Mesenchymal stem cell (in vitro differentiated cells and primary cell): ENCODE data around the gene COL11A1.
"Not testable (repeated sequence)": the region's sequence is repeated elsewhere in the genome, so short reads cannot be mapped to it uniquely, and the experiment has no call there.

Experiments used
- DNase-seq: peaks from one replicate; pipeline ENCODE4 v3.0.0-alpha.2; 2013
- H2AFZ ChIP-seq: one replicate; pipeline ENCODE4 v1.6.1; 2013; ENCODE audit warnings: low read depth, mild to moderate bottlenecking, control low read depth, inconsistent platforms, low read length, moderate library complexity
- H2AK5ac ChIP-seq: 2 replicates; pipeline ENCODE4 v1.6.1; 2013; ENCODE audit warnings: low read length, moderate library complexity, mild to moderate bottlenecking, inconsistent platforms; ENCODE audit not compliant: severe bottlenecking
- H2BK120ac ChIP-seq: one replicate; pipeline ENCODE4 v1.6.1; 2013; ENCODE audit warnings: low read depth, mild to moderate bottlenecking, inconsistent platforms, low read length, moderate library complexity
- H2BK12ac ChIP-seq, 2 experiments: one replicate each; pipeline ENCODE4 v1.6.1; 2013; ENCODE audit warnings: inconsistent platforms in 2 of 2, low read length in 2 of 2, mild to moderate bottlenecking in 2 of 2, moderate library complexity in 2 of 2, control low read depth in 1 of 2
- H2BK15ac ChIP-seq: one replicate; pipeline ENCODE4 v1.6.1; 2013; ENCODE audit warnings: mild to moderate bottlenecking, low read depth, inconsistent platforms; ENCODE audit not compliant: poor library complexity, severe bottlenecking
- H2BK5ac ChIP-seq: 2 replicates; pipeline ENCODE4 v1.6.1; 2013; ENCODE audit warnings: low read depth, mild to moderate bottlenecking, low read length, control low read depth, inconsistent platforms; ENCODE audit not compliant: poor library complexity, severe bottlenecking
- H3K14ac ChIP-seq, 2 experiments: one replicate each; pipeline ENCODE4 v1.6.1; 2013; ENCODE audit warnings: inconsistent platforms in 2 of 2, low read length in 2 of 2, control low read depth in 1 of 2, mild to moderate bottlenecking in 1 of 2, moderate library complexity in 1 of 2
- H3K18ac ChIP-seq, 2 experiments: one replicate each; pipeline ENCODE4 v1.6.1; 2013; ENCODE audit warnings: inconsistent platforms in 2 of 2, low read length in 2 of 2, control low read depth in 1 of 2, low read depth in 1 of 2, mild to moderate bottlenecking in 1 of 2
- H3K23ac ChIP-seq, 2 experiments: one replicate each; pipeline ENCODE4 v1.6.1; 2013; ENCODE audit warnings: inconsistent platforms in 2 of 2, low read length in 2 of 2, mild to moderate bottlenecking in 2 of 2, moderate library complexity in 2 of 2, control low read depth in 1 of 2
- H3K27ac ChIP-seq: 2 replicates; pipeline ENCODE4 v1.5.1; 2013; ENCODE audit warnings: mild to moderate bottlenecking, moderate library complexity, low read length, control low read depth, inconsistent platforms; ENCODE audit not compliant: poor library complexity, severe bottlenecking
- H3K27me3 ChIP-seq, 2 experiments: 2 replicates each; pipeline versions ENCODE4 v1.6.1 to v1.7.0; 2013; ENCODE audit warnings: low read length in 2 of 2, mild to moderate bottlenecking in 2 of 2, moderate library complexity in 2 of 2, control low read depth in 1 of 2, inconsistent platforms in 1 of 2; ENCODE audit not compliant: control insufficient read depth in 1 of 2, insufficient read depth in 1 of 2
- H3K36me3 ChIP-seq, 2 experiments: 2 replicates each; pipeline versions ENCODE4 v1.6.1 to v1.7.0; 2013; ENCODE audit warnings: low read length in 2 of 2, control low read depth in 1 of 2, inconsistent platforms in 1 of 2, low read depth in 1 of 2, mild to moderate bottlenecking in 1 of 2; ENCODE audit not compliant: insufficient read depth in 2 of 2, control insufficient read depth in 1 of 2
- H3K4ac ChIP-seq, 2 experiments: one replicate each; pipeline ENCODE4 v1.6.1; 2013; ENCODE audit warnings: inconsistent platforms in 2 of 2, low read length in 2 of 2, mild to moderate bottlenecking in 2 of 2, moderate library complexity in 2 of 2, control low read depth in 1 of 2, low read depth in 1 of 2
- H3K4me1 ChIP-seq: 2 replicates; pipeline ENCODE4 v1.6.1; 2013; ENCODE audit warnings: low read depth, low read length, control low read depth; ENCODE audit not compliant: control insufficient read depth, insufficient read depth
- H3K4me2 ChIP-seq: 2 replicates; pipeline ENCODE4 v1.6.1; 2013; ENCODE audit warnings: low read length, mild to moderate bottlenecking, inconsistent platforms; ENCODE audit not compliant: poor library complexity, severe bottlenecking
- H3K4me3 ChIP-seq, 2 experiments: 2 replicates each; pipeline versions ENCODE4 v1.5.1 to v1.7.0; 2013; ENCODE audit warnings: low read length in 2 of 2, mild to moderate bottlenecking in 2 of 2, control low read depth in 1 of 2, low read depth in 1 of 2; ENCODE audit not compliant: insufficient read depth in 1 of 2
- H3K79me1 ChIP-seq: replicated peaks from 2 replicates; pipeline ENCODE4 v1.6.1; 2013; ENCODE audit warnings: mild to moderate bottlenecking, control low read depth, low read length, inconsistent platforms; ENCODE audit not compliant: poor library complexity, severe bottlenecking
- H3K9ac ChIP-seq: 2 replicates; pipeline ENCODE4 v1.7.0; 2013; ENCODE audit warnings: mild to moderate bottlenecking, low read length, moderate library complexity
- H3K9me3 ChIP-seq: 2 replicates; pipeline ENCODE4 v1.7.0; 2013; ENCODE audit warnings: mild to moderate bottlenecking, low read length; ENCODE audit not compliant: control insufficient read depth
- H4K8ac ChIP-seq: one replicate; pipeline ENCODE4 v1.6.1; 2013; ENCODE audit warnings: inconsistent platforms, mild to moderate bottlenecking, low read length, moderate library complexity
- H4K91ac ChIP-seq: one replicate; pipeline ENCODE4 v1.6.1; 2013; ENCODE audit warnings: mild to moderate bottlenecking, low read length, inconsistent platforms
- WGBS: methylation state at CpG from one replicate; pipeline ENCODE4 v1.1.7; 2013; ENCODE audit warnings: mixed read lengths; 5-methylcytosine and 5-hydroxymethylcytosine counted together

The COL11A1 gene

DNA sequence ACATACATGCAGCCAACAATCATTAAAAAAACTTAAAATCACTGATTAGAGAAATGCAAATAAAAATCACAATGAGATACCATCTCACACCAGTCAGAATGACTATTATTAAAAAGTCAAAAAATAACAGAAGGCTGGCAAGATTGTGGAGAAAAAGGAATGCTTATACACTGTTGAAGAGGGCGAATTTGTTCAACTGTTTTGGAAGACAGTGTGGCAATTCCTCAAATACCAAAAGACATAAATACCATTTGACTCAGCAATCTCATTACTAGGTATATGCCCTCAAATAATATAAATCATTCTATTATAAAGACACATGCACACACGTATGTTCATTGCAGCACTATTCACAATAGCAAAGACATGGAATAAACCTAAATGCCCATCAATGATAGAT lies 19.9 kb upstream of the COL11A1 start:
- H3K4me1 ChIP-seq, H3K27ac ChIP-seq, H3K18ac ChIP-seq, DNase-seq, H3K79me1 ChIP-seq, H3K4me3 ChIP-seq, H2BK12ac ChIP-seq, H3K36me3 ChIP-seq, H3K23ac ChIP-seq, H2AK5ac ChIP-seq, H3K9ac ChIP-seq, H3K27me3 ChIP-seq, H4K8ac ChIP-seq, H2BK120ac ChIP-seq, H2BK5ac ChIP-seq, H2AFZ ChIP-seq, H3K4me2 ChIP-seq, H4K91ac ChIP-seq, H2BK15ac ChIP-seq, H3K9me3 ChIP-seq, H3K4ac ChIP-seq, H3K14ac ChIP-seq: not testable (repeated sequence)
- 91% methylated on average over 1 of the region's 2 CpGs for WGBS

- H4K91ac ChIP-seq = no peak overlapping the region
- no peak overlapping the region for H3K9ac ChIP-seq
- 83% methylated on average over 1 of the region's 2 CpGs for WGBS
- H3K27me3 ChIP-seq = no peaks in the 10 kb centered on the region
- no peak overlapping the region for H3K23ac ChIP-seq
- H2BK120ac ChIP-seq = no peak overlapping the region
- no peak overlapping the region for H2BK12ac ChIP-seq
- no peak overlapping the region for H2BK15ac ChIP-seq
- H3K9me3 ChIP-seq = peaks cover 6% of the 10 kb centered on the region
- no peak for DNase-seq
- H3K14ac ChIP-seq = no peak overlapping the region
- no peak overlapping the region for H3K4me2 ChIP-seq
- H3K4me1 ChIP-seq = no peaks in the 10 kb centered on the region
- no peak overlapping the region for H3K27ac ChIP-seq
- no peak overlapping the region for H3K4me3 ChIP-seq
- no peak overlapping the region for H3K4ac ChIP-seq
- no peaks in the 10 kb centered on the region for H3K79me1 ChIP-seq
- H2AK5ac ChIP-seq = no peak overlapping the region
- H2AFZ ChIP-seq = no peak overlapping the region
- H4K8ac ChIP-seq = no peak overlapping the region
- no peaks in the 10 kb centered on the region for H3K36me3 ChIP-seq
- H2BK5ac ChIP-seq = no peak overlapping the region
- H3K18ac ChIP-seq = no peak overlapping the region
Measured at GRCh38 chr1:103125219-103125618, 16.9 kb upstream of the COL11A1 start.

GRCh38 chr1:103122983-103123720 lies 14.8 kb upstream of the COL11A1 start:
- Histone ChIP-seq H3K4me2 (no peak overlapping the region), H3K18ac (no peak overlapping the region), H3K27me3 (no peaks in the 10 kb centered on the region), H2AK5ac (no peak overlapping the region), H3K79me1 (no peaks in the 10 kb centered on the region), H3K4ac (no peak overlapping the region), H3K14ac (no peak overlapping the region), H3K9me3 (peaks cover 6% of the 10 kb centered on the region), H2BK15ac (no peak overlapping the region), H4K8ac (no peak overlapping the region), H2AFZ (no peak overlapping the region), H2BK12ac (no peak overlapping the region), H3K9ac (no peak overlapping the region), H4K91ac (no peak overlapping the region), H3K4me1 (no peaks in the 10 kb centered on the region), H3K23ac (no peak overlapping the region), H3K27ac (no peak overlapping the region), H2BK120ac (no peak overlapping the region), H3K4me3 (no peak overlapping the region), H3K36me3 (no peaks in the 10 kb centered on the region), H2BK5ac (no peak overlapping the region)
- WGBS = 97% methylated on average over 1 of the region's 2 CpGs
- DNase-seq = no peak

DNA sequence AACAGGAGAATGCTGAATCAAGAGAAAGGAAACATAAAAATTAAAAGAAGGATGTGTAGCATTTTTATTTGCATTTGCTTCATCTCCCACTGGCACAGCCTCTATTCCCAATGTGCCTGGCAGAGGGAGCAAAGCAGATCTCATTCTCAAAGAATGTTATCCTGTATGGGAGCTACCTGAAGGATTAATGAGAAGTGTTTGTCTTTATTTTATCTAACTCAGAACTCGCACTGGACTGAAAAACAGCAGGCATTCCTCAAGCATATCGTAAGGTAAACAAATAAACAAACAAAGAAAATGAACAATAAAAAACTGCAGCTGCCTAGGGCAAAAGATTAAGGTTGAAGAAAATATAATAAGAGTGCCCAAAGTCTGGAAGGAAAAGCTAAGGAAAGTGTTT lies 12.7 kb upstream of the COL11A1 start:
- Histone ChIP-seq H2AK5ac (no peak overlapping the region), H3K18ac (no peak overlapping the region), H3K36me3 (no peaks in the 10 kb centered on the region), H2BK12ac (no peak overlapping the region), H2BK15ac (no peak overlapping the region), H3K4me2 (no peak overlapping the region), H2BK120ac (no peak overlapping the region), H4K8ac (no peak overlapping the region), H2BK5ac (no peak overlapping the region), H2AFZ (no peak overlapping the region), H3K4ac (no peak overlapping the region), H3K4me3 (no peak overlapping the region), H3K4me1 (no peaks in the 10 kb centered on the region), H3K27ac (no peak overlapping the region), H3K9me3 (peaks cover 6% of the 10 kb centered on the region), H3K79me1 (no peaks in the 10 kb centered on the region), H3K27me3 (no peaks in the 10 kb centered on the region), H3K23ac (no peak overlapping the region), H3K9ac (no peak overlapping the region), H4K91ac (no peak overlapping the region), H3K14ac (no peak overlapping the region)
- WGBS = no CpG with 5 or more reads among the region's 2 CpGs
- no peak for DNase-seq
